SK-N-SH (cell line): Measurements from ENCODE around the gene AGAP1. TPM values are rescaled to one million over a fixed set of nuclear protein-coding genes. Genes with fewer than 3 reads are reported as not detected.

Source experiments
- CTCF ChIA-PET: fragments of 300-600, 350-600 bp; formaldehyde crosslinking; extraction: SDS; loops from one replicate; lab custom pipeline; 2021; lab: Yijun Ruan, JAX
- POLR2A ChIA-PET: fragments of 350-600 bp; sonication (Branson Sonifier 250); formaldehyde crosslinking; extraction: SDS; loops from one replicate; lab custom pipeline; 2020; ENCODE audit warnings: antibody characterized with exemption, inconsistent platforms; lab: Yijun Ruan, JAX
- DNase-seq: peaks from one replicate; pipeline ENCODE4 v3.0.0; 2012
- H2AFZ ChIP-seq: fragments of 200-600 bp; sonication (generic); 2 replicates; pipeline ENCODE4 v1.8.1; 2016; ENCODE audit warnings: antibody characterized with exemption, mild to moderate bottlenecking, low read depth
- H3F3A ChIP-seq: fragments of 200-600 bp; sonication (generic); replicated peaks from 2 replicates; pipeline ENCODE3; 2016; ENCODE audit warnings: antibody characterized with exemption, mild to moderate bottlenecking; ENCODE audit not compliant: insufficient read depth
- H3K27ac ChIP-seq, 2 experiments: fragments of 200-500 bp in 1 of 2; fragments of 200-600 bp in 1 of 2; sonication (Bioruptor generic) in 1 of 2; sonication (generic), shearing (Covaris generic) in 1 of 2; 2 replicates each; pipeline versions ENCODE4 v1.5.1 to v1.6.1; 2014 to 2016; ENCODE audit warnings: low read depth in 2 of 2, inconsistent platforms in 1 of 2, low read length in 1 of 2, mild to moderate bottlenecking in 1 of 2, mixed read lengths in 1 of 2
- H3K27me3 ChIP-seq: fragments of 200-600 bp; sonication (generic), shearing (Covaris generic); 2 replicates; pipeline ENCODE4 v1.6.1; 2016; ENCODE audit warnings: mixed run types; ENCODE audit not compliant: insufficient read depth
- H3K36me3 ChIP-seq, 2 experiments: fragments of 200-500 bp in 1 of 2; fragments of 200-600 bp in 1 of 2; sonication (Bioruptor generic) in 1 of 2; sonication (generic) in 1 of 2; replicated peaks in 1 of 2; 2 replicates each; pipeline versions ENCODE3 to v1.5.1; 2014 to 2016; ENCODE audit warnings: low read length in 1 of 2, mild to moderate bottlenecking in 1 of 2; ENCODE audit not compliant: insufficient read depth in 2 of 2, control insufficient read depth in 1 of 2
- H3K4me1 ChIP-seq, 2 experiments: fragments of 200-500 bp in 1 of 2; fragments of 200-600 bp in 1 of 2; sonication (Bioruptor generic) in 1 of 2; sonication (generic), shearing (Covaris generic) in 1 of 2; 2 replicates each; pipeline versions ENCODE4 v1.5.1 to v1.6.1; 2014 to 2016; ENCODE audit warnings: low read depth in 1 of 2, low read length in 1 of 2, mixed run types in 1 of 2; ENCODE audit not compliant: insufficient read depth in 2 of 2, control insufficient read depth in 1 of 2
- H3K4me2 ChIP-seq: fragments of 200-600 bp; sonication (generic), shearing (Covaris generic); 2 replicates; pipeline ENCODE4 v1.6.1; 2017; ENCODE audit warnings: mixed run types
- H3K4me3 ChIP-seq, 2 experiments: fragments of 200-500 bp in 1 of 2; fragments of 200-600 bp in 1 of 2; sonication (Bioruptor generic) in 1 of 2; sonication (generic), shearing (Covaris generic) in 1 of 2; 2 replicates each; pipeline versions ENCODE4 v1.5.1 to v1.8.1; 2014 to 2016; ENCODE audit warnings: low read depth in 2 of 2, inconsistent platforms in 1 of 2, low read length in 1 of 2, mild to moderate bottlenecking in 1 of 2, mixed read lengths in 1 of 2, moderate library complexity in 1 of 2
- H3K79me2 ChIP-seq: fragments of 200-600 bp; sonication (generic); 2 replicates; pipeline ENCODE4 v1.8.1; 2017; ENCODE audit warnings: mild to moderate bottlenecking; ENCODE audit not compliant: insufficient read depth
- H3K9ac ChIP-seq: fragments of 200-600 bp; sonication (generic); 2 replicates; pipeline ENCODE4 v1.6.1; 2017; ENCODE audit warnings: mixed run types
- H3K9me2 ChIP-seq: fragments of 200-600 bp; sonication (generic); 2 replicates; pipeline ENCODE4 v1.6.1; 2017; ENCODE audit warnings: mixed run types
- H3K9me3 ChIP-seq: fragments of 200-600 bp; sonication (generic); 2 replicates; pipeline ENCODE4 v1.6.1; 2017; ENCODE audit warnings: mixed run types, mild to moderate bottlenecking, moderate library complexity
- H4K20me1 ChIP-seq: fragments of 200-600 bp; sonication (generic); 2 replicates; pipeline ENCODE4 v1.6.1; 2017; ENCODE audit warnings: mild to moderate bottlenecking, mixed run types; ENCODE audit not compliant: insufficient read depth
- CHD2 ChIP-seq: fragments of 150-350 bp; IDR thresholded peaks from 2 replicates; pipeline ENCODE4 v1.6.1; 2018; ENCODE audit warnings: low read length; ENCODE audit not compliant: partially characterized antibody
- FOXM1 ChIP-seq: IDR thresholded peaks from 2 replicates; pipeline ENCODE4 v1.4.0; 2012; ENCODE audit warnings: low read depth, mild to moderate bottlenecking
- GATA2 ChIP-seq: sonication (generic); formaldehyde crosslinking; IDR thresholded peaks from 2 replicates; pipeline ENCODE4 v1.5.0; 2020; ENCODE audit warnings: mild to moderate bottlenecking, missing genetic modification reagents
- MAX ChIP-seq: IDR thresholded peaks from 2 replicates; pipeline ENCODE4 v1.4.0; 2012; ENCODE audit warnings: low read depth
- MEF2A ChIP-seq: IDR thresholded peaks from 2 replicates; pipeline ENCODE4 v1.4.0; 2012; ENCODE audit warnings: low read depth, borderline replicate concordance
- NFIC ChIP-seq: IDR thresholded peaks from 2 replicates; pipeline ENCODE4 v1.4.0; 2012; ENCODE audit warnings: borderline replicate concordance
- NRF1 ChIP-seq: IDR thresholded peaks from 2 replicates; pipeline ENCODE4 v1.6.1; 2012; ENCODE audit warnings: low read depth, mild to moderate bottlenecking, low read length
- POLR2AphosphoS5 ChIP-seq: IDR thresholded peaks from 2 replicates; pipeline ENCODE4 v1.6.1; 2012; ENCODE audit warnings: low read depth, low read length
- RAD21 ChIP-seq: IDR thresholded peaks from 2 replicates; pipeline ENCODE4 v1.6.1; 2012; ENCODE audit warnings: mild to moderate bottlenecking, low read length
- REST ChIP-seq: IDR thresholded peaks from 2 replicates; pipeline ENCODE4 v1.6.1; 2012; ENCODE audit warnings: mild to moderate bottlenecking, low read depth, low read length, moderate library complexity
- RXRA ChIP-seq: IDR thresholded peaks from 2 replicates; pipeline ENCODE4 v1.4.0; 2012; ENCODE audit warnings: low read depth, mild to moderate bottlenecking, borderline replicate concordance
- TCF12 ChIP-seq: IDR thresholded peaks from 2 replicates; pipeline ENCODE4 v1.4.0; 2012
- TEAD4 ChIP-seq: IDR thresholded peaks from 2 replicates; pipeline ENCODE4 v1.4.0; 2012; ENCODE audit warnings: mild to moderate bottlenecking, borderline replicate concordance; ENCODE audit not compliant: insufficient read depth
- ZBTB33 ChIP-seq: IDR thresholded peaks from 2 replicates; pipeline ENCODE4 v1.4.0; 2012; ENCODE audit warnings: low read depth, borderline replicate concordance
- WGBS: methylation state at CpG from one replicate; pipeline ENCODE4 v1.1.6; 2017; ENCODE audit warnings: low lambda C conversion rate; 5-methylcytosine and 5-hydroxymethylcytosine counted together
- polyA plus RNA-seq, 3 experiments: library from polyadenylated mRNA; depleted of rRNA; stranded (reverse); fragments of >200 nt; gene quantifications; 2 replicates each; pipeline ENCODE4 v1.2.3, GENCODE V29; 2012

The AGAP1 gene
- polyA plus RNA-seq, 1 of the 3 experiments (the other 2 are of a cell fraction), result 8.8 TPM

GRCh38 chr2:236124182-236124893 lies 630.5 kb downstream of the AGAP1 start (continued):
- TF ChIP-seq NRF1, result no peak
- TF ChIP-seq NFIC, result no peak
- TF ChIP-seq RAD21, result no peak
- TF ChIP-seq RXRA, result no peak
- no peak for TF ChIP-seq GATA2 (CRISPR knock-in tag)
- TF ChIP-seq CHD2, result no peak
- no peak for TF ChIP-seq TEAD4
- no peak for TF ChIP-seq REST
- TF ChIP-seq POLR2AphosphoS5, result no peak
- TF ChIP-seq MEF2A, result no peak

- Histone ChIP-seq H3K9ac (no peak overlapping the region), H3F3A (no peaks in the 10 kb centered on the region), H3K9me2 (no peaks in the 10 kb centered on the region), H3K27ac (no peak overlapping the region), H2AFZ (no peak overlapping the region), H3K27me3 (no peaks in the 10 kb centered on the region), H3K36me3 (peaks cover 0 to 10% of the 10 kb centered on the region in 2 experiments), H3K4me2 (no peak overlapping the region), H3K9me3 (no peaks in the 10 kb centered on the region), H3K4me1 (no peaks in the 10 kb centered on the region; a peak in 1 of 4 replicates), H3K79me2 (no peaks in the 10 kb centered on the region), H4K20me1 (no peaks in the 10 kb centered on the region)
- CTCF ChIA-PET, result interaction anchor here (1.7 kb wide), 1 partner anchor 346 kb away, joined by 5 read pairs; no protein-coding TSS in a partner anchor
- WGBS, result 95% methylated on average over 15 of the region's 16 CpGs
- TF ChIP-seq FOXM1 (no peak), MAX (no peak), ZBTB33 (no peak), TCF12 (no peak)
- TF ChIP-seq, all 33 proteins: peak for 0
- H3K4me3 ChIP-seq, result no peak overlapping the region
- no peak for DNase-seq
- POLR2A ChIA-PET, result no interaction called here
Measured at GRCh38 chr2:236125541-236125940, 631.7 kb downstream of the AGAP1 start.
